NCI-H2227 (cell line): ENCODE measurements around the gene FAT1.

Experiments
- DNase-seq: peaks from one replicate; lab custom pipeline; 2025; ENCODE audit not compliant: unreplicated experiment; lab: John Stamatoyannopoulos, UW

The FAT1 gene

DNA sequence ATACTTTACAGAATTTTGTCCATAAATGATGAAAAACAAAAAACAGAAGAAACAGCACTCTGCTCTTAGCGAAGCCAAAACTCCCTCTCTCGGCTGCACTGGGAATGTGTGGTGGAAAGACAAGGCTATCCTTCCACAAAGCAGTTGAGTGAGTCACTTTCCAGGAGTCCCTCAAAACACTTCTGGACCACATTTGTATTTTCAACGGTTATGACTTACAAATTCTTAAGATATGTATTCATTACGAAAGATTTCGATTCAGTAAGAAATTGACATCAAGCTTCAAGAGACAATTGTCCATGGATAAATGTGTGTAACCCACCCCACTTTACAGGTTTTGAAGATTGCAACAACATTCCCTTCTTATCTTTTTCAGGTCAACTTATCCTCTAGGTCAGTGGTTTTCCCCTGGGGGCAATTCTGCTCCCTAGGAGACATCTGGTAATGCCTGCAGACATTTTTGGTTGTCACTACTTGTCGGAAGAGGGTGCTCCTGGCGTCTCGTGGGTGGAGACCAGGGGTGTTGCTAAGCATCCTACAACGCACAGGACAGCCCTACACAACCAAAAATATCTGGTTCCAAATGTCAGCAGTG, 101.6 kb downstream of the FAT1 start:
- no peak for DNase-seq

DNA sequence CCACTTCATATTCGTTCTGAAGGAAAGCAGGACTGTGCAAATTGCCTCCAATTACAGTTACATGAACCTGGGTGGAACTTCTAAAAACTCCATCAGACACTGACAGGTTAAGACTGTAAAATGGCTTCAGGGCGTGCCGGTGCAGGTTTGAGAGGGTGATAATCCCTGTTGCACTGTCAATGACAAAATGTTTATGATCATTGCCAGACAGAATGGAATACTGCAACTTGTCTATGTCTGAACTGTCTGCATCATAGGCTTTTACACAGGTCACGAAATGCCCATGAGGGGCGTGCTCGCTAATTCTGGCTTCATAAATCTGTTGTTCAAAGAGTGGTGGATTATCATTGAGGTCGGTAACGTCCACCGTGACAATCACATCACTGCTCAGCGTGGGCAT, 104.6 kb downstream of the FAT1 start:
- no peak for DNase-seq

GRCh38 chr4:186617921-186618320, 105.7 kb downstream of the FAT1 start:
- DNase-seq = no peak

- DNase-seq = no peak
These were observed 116.2 kb downstream of the FAT1 start for GRCh38 chr4:186607490-186607889.

DNA sequence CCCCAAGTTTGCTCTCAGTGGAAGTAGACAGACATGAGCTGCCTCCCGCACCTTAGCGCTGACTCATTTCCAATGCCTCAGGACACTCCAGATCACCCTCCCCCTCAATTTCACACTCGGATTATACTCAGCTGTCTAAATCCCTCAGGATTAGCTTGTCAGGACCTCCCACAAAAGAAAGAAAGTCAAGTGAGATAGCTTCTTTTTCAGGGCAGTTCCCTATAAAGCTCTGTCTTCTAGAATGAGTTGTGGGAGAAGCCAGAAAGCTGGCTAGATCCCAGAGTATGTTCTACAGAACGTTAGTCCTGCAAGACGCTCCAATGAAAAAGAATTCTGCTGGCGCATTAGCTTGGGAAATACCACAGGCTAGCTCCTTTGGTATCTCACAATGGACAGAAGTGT, 117.1 kb downstream of the FAT1 start:
- DNase-seq = no peak

DNA sequence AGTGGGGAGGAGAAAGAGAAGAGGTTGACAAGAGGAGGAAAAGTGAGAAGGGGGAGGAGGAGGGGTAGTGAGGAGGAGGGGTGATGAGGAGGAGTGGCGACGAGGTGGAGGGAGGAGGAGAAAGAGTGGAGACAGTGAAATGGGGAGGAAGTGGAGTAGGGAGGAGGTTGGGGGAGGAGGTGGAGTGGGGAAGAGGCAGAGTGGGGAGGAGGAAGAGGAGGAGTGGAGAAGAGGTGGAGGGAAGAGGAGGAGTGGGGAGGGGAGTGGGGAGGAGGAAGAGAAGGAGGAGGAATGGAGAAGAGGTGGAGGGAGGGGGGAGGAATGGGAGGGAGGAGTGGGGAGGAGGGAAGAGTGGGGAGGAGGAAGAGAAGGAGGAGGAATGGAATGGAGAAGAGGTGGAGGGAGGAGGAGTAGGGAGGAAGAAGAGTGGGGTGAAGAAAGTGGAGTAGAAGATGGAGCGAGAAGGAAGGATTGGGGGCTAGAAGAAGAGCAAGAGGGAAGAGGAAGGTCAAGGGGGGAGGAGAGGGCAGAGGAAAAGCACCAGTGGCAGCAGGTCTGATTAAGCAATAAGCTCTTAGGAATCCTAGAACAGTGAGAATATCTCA, 118.3 kb downstream of the FAT1 start:
- DNase-seq = no peak

DNA sequence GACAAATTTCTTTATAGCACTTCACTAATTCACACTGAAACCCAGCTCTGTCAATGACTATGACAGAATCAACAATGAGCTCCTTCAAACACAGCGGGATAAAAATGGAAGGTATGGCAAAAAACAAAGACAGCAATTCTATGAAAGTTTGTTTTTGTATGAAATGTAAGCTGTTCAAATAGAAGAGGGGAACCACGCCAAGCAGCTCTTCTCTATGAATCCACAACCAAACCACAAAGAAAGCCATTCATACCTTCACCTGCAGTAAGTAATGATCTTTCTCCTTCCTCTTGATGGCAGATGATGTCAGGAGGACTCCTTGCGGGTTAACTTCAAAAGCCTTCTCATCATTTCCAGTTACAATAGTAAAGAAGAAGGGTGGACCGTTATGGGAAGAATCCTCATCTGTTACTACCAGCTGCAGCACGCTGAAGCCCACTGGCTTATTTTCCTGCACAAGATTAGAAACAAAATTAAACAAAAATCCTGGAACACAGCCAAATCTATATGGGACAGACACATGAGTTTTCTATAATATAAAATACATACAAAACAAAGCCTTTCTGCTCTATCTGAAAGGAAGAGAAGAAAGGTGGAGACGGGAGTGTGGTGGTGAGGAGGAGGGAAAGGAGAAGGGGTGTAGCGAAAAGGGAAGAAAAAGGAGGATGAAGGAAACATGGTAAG, 119.4 kb downstream of the FAT1 start:
- DNase-seq = no peak

GRCh38 chr4:186602978-186603377, 120.7 kb downstream of the FAT1 start:
- DNase-seq = no peak

DNA sequence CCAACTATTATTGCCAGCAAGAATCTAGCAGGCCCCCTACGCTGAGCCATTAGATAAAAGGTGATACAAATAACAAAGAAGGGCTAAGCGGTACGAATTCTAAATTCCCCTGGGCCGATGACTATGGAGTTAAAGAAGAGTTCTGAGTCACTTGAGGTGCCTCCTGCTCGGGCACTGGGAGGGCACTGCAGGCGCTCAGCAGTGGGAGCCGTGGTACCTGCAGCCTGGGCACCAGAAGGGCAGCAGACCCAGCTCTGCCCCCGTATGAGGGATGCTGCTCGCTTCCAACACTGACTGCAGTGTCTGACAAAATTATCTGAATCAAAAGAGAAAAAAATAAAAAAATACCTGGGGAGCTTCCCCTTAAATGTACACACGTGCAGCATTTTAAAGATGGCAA, 124.2 kb downstream of the FAT1 start:
- no peak for DNase-seq

- DNase-seq = no peak
These were observed 125.0 kb downstream of the FAT1 start for GRCh38 chr4:186598686-186599085.

GRCh38 chr4:186596850-186597390, 126.7 kb downstream of the FAT1 start:
- no peak for DNase-seq

DNA sequence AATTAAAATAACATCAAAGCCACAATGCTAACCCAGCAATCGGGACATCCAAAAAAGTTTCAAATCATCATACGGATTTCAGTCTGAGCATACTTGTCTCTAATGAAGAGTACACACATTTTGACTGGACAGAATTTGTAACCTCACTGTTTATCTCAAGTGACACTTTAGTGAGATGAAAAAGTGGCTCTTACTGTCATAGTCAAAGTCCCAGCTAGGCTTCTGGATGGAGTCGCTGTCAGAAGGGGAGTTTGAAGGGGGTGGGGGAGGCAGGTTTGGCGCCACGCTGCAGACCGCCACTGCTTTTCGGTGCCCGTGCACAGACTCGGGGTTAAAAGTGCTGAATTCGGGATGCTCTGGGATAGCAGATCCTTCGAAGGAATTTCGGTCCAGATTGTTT, 127.3 kb downstream of the FAT1 start:
- DNase-seq = no peak

GRCh38 chr4:186593587-186593973, 130.1 kb downstream of the FAT1 start:
- no peak for DNase-seq

DNA sequence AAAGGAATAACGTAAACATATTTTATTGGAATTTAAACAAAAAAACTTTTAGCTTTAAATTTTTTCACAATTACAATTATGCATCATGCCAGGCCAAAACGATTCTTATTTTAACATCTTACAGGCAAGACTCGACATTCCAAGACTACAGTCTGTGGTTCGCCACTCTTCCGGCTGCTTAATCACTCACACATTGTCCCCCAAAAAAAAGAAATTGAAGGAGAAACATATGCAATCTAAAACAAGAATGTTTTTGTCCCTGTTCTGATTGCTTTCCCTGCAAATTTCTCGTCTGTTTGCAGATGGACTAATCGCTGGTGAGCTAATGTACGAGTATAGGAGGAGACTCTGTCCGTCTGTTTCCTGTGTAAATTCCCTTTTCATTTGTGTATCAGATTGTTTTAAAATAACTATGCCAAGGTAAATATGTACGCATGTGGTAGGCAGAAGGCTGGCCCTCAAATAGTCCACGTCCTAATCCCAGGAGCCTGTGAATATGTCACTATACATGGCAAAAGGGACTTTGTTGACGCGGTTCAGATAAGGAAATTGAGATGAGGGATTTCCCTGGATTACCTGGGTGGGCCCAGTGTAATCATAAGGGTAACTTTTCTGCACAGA, 130.6 kb downstream of the FAT1 start:
- no peak for DNase-seq

DNA sequence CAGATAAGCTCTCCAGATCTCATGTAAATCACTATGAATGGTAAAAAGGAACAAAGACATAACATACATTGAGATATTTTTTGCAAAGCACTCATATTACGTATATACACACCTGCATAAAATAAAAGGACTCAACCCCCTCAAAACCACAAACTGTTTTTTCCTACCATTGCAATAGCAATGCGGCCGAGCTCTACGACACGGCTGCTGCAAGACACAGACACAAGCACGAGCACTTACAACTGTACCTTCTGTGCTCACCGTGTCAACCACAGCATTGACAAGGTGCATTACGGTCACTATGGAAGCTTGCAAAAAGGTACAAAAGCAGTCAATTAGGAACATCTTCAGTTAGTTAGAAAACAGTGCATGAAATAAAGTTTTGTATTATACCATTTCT, 131.2 kb downstream of the FAT1 start:
- no peak for DNase-seq

- no peak for DNase-seq
These were observed 132.0 kb downstream of the FAT1 start for GRCh38 chr4:186591651-186592050.

GRCh38 chr4:186588503-186588902, 135.2 kb downstream of the FAT1 start:
- DNase-seq = no peak

- peak; percentile 14 for DNase-seq
These were observed 136.1 kb downstream of the FAT1 start for GRCh38 chr4:186587416-186588018.

- no peak for DNase-seq
These were observed 137.5 kb downstream of the FAT1 start for GRCh38 chr4:186586205-186586604.

DNA sequence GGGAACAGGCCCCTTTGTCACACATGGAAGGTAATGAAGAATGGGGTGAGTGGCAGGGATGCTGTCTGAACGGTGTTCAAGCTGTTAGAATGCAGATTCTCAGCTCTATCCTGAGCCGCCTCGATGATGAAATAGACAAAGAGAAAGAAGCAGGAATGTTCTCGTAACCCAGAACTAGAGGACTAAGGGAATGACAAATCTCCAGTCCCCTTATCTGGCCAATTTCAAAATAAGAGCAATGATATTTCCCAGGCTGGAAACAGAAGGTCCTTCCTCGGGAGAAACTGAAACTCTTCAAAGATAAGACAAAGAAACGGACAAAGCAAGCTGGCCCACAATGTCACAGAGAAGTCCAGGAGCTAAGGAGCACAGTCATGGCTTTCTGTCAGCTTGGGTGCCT, 138.7 kb downstream of the FAT1 start:
- no peak for DNase-seq

DNA sequence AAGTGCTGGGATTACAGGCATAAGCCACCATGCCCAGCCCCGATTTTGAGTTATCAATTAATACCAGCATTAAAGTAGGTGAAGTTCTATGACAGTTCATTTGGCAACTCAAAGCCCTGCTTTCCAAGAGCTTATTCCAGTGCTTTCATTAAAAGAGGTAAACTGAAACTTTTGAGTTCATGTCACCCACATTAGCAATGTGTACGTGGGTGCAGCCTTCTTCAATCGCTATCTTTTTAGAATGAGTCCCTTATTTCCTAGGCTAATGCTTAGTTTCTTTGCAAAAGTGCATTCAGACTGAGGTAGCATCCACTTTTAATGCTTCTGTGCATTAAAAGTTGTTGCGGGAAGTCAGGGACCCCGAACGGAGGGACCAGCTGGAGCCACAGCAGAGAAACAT, 142.2 kb downstream of the FAT1 start:
- DNase-seq = no peak

- DNase-seq = no peak
These were observed 143.0 kb downstream of the FAT1 start for GRCh38 chr4:186580669-186581068.
